Activated T-cell treated with anti-CD3 and anti-CD28 coated beads for 48 hours (primary cell): ENCODE results near the gene RPS5.
"Not testable (repeated sequence)": the region's sequence is repeated elsewhere in the genome, so short reads cannot be mapped to it uniquely, and the experiment has no call there.

Experiments used
- DNase-seq: peaks from one replicate; pipeline ENCODE4 v3.0.0-alpha.2; 2020; ENCODE audit warnings: low read depth

The RPS5 gene

GRCh38 chr19:58356766-58357480 is 30.1 kb upstream of the RPS5 start:
- no peak for DNase-seq

GRCh38 chr19:58357481-58358145 is 29.5 kb upstream of the RPS5 start:
- no peak for DNase-seq

GRCh38 chr19:58361900-58362271 is 25.2 kb upstream of the RPS5 start:
- DNase-seq = peak; percentile 55

- peak; percentile 98 for DNase-seq
Measured at GRCh38 chr19:58362272-58362994, 24.6 kb upstream of the RPS5 start, which contains the start of gene ZNF497. ZNF497 (minus strand) TSS chr19:58362751; CDS start chr19:58357635, 5,116 bp downstream.

GRCh38 chr19:58364146-58364545 is 22.9 kb upstream of the RPS5 start:
- no peak for DNase-seq

GRCh38 chr19:58366585-58367430 is 20.3 kb upstream of the RPS5 start:
- no peak for DNase-seq

GRCh38 chr19:58367698-58368454 is 19.2 kb upstream of the RPS5 start:
- DNase-seq = no peak

GRCh38 chr19:58368561-58369360 is 18.3 kb upstream of the RPS5 start:
- no peak for DNase-seq

- no peak for DNase-seq
Measured at GRCh38 chr19:58372311-58373133, 14.5 kb upstream of the RPS5 start.

- no peak for DNase-seq
Measured at GRCh38 chr19:58374200-58374599, 12.9 kb upstream of the RPS5 start.

- not testable (repeated sequence) for DNase-seq
Measured at GRCh38 chr19:58376724-58377123, 10.3 kb upstream of the RPS5 start.

GRCh38 chr19:58379246-58379645 is 7.8 kb upstream of the RPS5 start:
- no peak for DNase-seq

- no peak for DNase-seq
Measured at GRCh38 chr19:58380037-58380661, 6.9 kb upstream of the RPS5 start.

- DNase-seq = peak; percentile 94
Measured at GRCh38 chr19:58380662-58381459, 6.2 kb upstream of the RPS5 start, which contains the start of gene ZNF837. ZNF837 (minus strand) TSS chr19:58381030; CDS start chr19:58369332, 11,698 bp downstream.

- no peak for DNase-seq
Measured at GRCh38 chr19:58381460-58382212, 5.4 kb upstream of the RPS5 start.

GRCh38 chr19:58382997-58383603 is 4.0 kb upstream of the RPS5 start:
- DNase-seq = no peak

- DNase-seq = no peak
Measured at GRCh38 chr19:58385313-58385890, 1.7 kb upstream of the RPS5 start.
